KG1 (cell line): ENCODE results near the gene TMUB1.

Source experiments
- DNase-seq: peaks from one replicate; lab custom pipeline; 2025; lab: John Stamatoyannopoulos, UW

Gene TMUB1

DNA sequence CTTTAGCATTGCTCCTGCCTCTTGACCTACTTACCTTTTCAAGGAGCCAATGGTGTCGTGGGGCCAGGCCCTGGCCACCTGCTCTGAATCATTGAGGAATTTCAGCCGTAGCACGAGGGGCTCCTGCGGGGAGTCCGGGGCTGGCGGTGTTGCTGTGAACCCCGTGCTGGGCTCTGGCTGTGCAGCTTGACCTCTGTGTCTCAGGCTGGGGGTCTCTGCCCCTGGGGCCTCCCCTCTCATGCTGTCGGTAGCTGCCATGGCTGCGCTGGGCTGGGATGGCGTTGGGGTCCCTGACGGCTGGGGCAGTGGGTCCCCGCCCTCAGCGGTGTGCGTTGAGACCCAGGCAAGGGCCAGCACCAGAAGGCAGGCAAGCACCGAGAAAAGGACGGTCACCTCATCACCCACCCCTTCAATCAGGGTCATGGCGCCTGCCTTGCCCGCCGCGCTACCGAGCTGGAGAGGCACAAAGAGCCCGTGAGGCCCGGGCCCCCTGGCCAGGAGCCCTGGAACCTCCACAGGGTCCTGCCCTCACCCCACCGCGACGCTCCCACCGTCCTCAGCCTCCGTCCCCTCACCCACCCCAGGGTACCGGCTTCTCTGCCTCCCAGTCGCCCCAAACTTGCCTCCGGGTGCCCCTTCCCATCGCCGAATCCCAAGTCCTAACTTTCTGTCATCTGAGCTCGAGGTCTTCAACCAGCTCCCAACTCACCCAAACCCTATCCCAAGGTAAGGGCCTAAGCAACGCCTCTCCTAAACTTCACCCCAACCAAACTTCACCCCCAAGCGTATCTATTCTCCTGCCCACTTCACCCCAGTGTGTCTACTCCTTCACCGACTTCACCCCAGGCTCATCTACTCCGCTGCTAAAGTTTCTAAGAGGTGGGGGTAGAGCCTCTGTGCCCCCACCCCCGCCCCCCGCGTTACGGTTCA is 887 bp downstream of the TMUB1 start:
- DNase-seq, result no peak

DNA sequence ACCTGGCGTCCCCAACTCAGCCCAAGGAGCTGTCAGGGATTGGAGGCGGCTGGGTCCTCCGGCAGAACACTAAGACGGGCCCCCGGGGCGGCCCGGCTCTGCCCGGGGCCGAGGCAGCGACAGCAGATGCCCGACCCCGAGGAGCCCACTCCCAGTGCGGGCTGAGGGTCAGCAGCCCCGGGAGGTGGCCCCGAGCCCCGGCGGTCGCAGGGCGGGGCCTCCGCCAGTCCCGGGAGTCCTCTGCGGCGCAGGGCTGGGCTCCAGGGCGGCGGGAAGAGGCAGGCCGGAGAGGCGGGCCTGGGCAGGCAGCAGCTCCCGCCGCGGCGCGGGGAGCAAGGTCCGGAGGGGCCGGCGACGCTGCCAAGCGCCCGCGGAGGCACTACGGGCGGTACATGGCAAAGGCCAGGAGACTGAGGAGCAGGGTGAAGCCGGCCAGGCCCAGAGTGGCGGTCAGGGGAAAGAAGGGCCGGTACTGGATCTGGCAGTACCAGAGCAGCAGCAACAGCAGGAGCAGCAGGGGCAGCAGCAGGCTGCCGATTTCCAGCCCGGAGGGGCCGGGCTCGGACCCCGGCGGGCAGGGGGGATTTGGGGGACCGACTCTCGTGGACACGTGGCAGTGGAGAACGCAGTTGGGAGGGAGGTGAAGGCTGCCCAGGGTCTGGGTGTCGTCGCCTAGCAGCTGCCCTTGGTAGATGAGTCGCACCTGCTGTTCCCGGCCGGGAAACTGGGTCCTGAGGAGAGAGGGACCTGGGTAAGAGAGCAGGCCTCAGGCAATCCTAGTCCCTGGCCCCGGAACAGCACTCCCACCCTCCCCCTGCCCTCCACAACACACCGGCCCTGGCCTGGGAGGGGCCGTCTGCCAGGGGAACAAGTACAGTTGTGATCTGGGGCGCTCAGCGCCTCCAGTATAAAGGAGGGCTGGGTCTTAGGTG is 1.9 kb downstream of the TMUB1 start:
- DNase-seq, result no peak

DNA sequence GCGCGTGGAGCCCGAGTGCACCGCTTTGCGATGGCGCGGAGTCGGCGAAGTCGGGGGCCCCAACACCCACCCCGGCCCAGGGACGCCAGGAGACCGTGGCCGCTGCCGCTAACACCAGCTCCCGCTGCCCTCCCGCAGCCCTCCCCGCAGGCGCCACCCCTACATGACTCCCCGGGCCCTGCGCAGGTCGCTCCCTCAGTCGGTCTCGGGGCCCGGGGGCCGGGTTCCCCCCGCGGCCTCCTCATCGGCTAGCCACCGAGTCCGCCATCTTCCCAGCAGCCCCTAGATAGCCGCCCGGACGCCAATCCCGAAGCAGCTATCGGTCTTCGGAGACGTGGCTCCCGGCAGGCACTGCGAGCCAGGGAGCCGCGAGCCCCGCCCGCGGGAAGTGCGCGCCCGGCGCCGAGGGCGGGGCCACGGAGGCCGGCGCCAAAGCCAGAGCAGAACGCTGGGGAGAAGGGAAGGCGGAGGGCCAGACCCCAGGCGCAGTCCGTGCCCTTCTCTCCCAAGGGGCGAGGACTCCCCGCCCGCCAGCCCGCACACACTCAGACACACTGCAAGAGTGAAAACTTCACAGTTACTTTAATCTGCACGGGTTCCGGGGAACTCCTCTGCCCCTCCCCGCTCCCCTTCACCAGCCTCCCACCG is 2.6 kb downstream of the TMUB1 start, which contains the start of gene FASTK:
Gene FASTK (minus strand): TSS at position 288 of the 648 bp plus-strand sequence. CDS start 43 bp downstream, at position 245.
- no peak for DNase-seq

DNA sequence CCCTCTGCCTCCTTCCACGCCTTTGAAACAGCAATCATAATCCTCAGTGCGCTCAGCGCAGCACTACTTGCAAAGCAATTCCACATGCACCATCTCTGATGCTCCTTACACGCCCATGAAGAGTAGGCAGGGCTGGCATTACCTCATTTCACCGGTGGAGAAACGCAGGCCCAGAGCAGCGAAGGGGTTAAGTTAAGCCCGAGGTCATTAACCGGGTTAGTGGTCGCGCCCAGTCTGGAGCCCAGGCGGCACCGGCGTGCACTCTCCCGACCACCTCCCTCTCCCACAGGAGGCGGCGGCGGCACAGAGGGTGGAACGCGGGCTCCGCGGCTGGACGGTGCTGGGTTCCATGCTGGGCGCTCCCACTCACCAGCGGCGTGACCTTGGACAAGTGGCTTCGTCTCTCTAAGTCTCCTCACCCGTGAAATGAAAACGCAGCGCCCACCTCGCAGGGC is 3.2 kb downstream of the TMUB1 start:
- DNase-seq, result no peak

DNA sequence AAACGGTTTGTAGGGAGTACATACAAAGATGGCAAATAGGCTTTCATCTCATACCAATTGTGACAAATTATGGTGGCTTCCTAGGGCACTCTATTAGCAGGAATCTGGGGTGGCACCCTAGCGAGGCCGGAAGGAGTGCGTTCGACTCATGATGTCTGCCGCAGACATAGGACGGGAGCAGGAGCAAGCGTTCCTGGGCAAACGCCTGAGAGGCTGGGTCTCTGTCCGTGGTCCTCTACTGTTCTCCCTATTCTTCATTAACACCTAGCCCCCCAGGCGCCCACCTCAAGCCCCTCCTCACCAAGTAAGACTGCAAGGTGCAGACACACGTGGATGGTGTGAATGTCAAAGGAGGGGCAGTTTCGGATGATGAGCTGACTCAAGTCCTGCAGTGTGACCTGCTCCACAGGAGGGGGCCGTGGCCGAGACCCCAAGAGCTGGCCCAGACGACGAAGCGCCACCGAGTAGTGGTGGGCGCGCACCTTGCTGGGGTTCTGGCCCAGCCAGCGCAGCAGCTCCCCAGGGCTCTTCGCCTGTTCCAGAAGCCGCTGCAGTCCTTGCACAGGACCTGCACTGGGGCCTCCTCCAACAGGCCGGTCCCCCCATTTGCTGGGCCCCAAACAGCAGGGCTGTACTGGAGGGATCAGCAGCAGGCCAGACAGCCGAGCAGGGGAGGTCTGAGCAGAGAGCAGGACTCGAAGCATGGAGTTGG is 3.9 kb downstream of the TMUB1 start:
- DNase-seq, result no peak

DNA sequence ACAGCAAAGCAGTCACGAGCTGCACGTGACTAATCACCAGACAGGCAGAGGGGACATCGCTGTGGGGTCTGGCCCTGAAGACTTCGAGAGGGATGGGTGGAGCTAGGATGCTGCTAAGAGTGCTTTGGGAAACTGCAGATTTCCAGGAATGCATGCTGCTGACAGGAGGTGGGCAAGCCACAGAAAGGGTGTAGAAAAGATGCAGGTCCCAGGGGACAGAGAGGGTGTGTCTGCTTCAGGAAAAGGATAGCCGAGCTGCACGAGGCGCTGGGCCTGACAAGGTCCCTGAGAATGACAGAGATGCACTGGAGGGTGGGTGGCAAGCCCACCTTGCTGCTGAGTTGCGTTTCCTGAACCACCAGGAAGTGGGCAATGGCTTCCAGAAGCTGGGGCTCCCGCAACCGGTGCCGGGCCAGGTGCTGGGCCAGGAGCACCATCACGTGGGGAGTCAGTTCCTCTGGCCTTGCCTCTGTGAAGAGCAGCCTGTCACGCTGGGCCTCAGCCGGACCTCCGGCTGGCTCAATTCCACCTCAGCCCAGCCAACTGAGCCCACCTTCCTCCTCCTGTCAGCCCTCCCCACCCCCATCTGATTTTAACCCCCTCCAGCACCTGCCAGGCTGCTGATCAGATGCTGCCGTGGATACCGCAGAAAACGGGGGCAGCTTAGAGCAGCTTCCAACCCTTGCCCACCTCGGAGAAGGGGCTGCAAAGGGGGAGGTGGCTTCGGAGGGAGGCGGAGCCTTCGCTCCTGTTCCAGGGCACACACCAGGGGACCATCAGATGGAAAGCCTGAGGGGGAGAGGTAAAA is 4.9 kb downstream of the TMUB1 start:
- no peak for DNase-seq

DNA sequence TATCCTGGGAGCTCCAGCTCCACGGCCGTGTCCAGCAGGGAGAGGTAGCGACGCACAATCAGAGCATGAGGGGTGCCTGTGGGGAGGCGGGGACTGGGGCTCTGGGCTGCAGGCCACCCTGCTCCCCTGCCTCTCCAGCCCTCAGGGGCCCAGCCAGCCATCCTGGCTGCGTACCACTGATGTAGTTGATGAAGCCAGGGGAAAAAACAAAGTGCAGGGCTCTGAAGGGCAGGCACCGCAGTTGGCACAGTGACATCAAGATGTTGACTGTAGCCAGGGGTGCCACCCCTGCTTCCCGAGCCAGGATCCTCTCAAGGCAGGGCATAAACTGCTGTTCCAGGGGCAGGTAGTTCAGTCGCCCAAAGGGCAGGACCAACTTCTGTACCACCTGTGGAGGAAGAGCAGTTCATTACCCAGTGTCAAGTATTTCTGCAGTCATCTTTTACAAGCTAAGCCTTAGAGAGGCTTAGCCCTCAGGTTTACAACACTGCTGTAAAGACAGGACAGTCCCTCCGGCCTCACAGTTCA is 5.5 kb downstream of the TMUB1 start:
- DNase-seq, result no peak

DNA sequence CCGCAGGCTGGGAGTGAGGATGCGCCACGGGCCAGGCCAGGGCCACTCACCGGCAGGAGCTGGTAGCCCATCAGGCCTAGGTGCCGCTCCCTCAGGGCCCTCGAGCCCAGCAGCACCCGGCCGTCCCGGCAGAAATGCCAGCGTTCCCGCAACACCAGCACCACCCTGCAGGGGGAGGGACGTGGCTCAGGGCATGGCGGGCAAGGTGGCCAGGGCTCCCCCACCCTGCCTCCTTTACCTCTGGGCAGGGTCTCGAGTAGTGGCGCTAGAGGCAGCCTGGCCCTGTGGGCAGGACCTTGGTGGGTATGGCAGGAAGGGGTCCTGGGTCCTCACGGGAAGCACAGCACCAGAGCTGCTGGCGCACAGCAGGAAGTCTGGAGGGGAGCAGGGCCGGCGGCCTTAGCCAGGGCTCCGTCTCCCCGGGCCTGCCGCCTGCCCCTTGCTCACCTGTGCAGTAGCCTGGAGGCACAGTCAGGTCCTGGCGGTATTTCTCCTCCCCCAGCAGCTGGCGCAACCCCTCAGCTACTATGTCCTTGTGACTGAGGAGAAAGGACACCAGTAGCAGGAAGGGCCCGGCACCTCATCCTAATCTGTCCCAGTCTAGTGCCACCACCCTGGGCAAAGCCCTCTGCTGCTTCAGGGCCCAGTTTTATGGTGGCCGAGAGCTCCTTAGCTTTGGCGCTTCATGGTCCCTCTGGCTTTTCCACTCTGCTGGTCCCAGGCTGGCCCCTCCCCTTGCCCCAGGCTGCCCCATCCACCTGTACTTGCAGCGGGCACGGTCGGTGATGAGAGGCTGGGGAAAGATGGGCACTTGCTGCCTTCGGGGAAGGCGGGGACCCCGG is 6.2 kb downstream of the TMUB1 start:
- no peak for DNase-seq

DNA sequence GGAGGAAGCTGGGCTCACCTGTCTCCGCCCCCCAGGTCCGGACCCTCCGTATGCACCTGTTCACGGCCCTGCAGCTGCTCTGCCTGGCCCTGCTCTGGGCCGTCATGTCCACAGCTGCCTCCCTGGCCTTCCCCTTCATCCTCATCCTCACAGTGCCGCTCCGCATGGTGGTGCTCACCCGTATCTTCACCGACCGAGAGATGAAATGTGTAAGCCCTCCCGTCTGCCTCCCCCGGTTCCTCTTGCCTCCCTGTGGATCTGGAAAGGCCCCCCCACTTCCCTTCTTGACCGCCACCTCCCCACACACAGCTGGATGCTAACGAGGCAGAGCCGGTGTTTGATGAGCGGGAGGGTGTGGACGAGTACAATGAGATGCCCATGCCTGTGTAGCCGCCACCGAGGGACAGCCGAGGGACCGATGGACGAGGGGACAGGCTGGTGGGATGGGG is 7.3 kb downstream of the TMUB1 start:
- no peak for DNase-seq

DNA sequence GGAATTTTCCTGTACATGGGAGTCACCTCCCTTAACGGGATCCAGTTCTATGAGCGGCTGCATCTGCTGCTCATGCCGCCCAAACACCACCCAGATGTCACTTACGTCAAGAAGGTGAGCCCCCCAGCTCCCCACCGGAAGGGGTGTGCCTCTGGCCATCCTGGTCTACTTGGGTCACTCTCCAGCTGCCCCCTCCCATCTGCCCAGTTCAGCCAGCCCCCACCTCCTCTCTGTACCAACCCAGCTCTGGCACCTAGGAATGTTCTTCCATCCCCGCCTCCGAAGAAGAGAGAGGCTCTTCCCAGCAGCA is 7.7 kb downstream of the TMUB1 start:
- no peak for DNase-seq

DNA sequence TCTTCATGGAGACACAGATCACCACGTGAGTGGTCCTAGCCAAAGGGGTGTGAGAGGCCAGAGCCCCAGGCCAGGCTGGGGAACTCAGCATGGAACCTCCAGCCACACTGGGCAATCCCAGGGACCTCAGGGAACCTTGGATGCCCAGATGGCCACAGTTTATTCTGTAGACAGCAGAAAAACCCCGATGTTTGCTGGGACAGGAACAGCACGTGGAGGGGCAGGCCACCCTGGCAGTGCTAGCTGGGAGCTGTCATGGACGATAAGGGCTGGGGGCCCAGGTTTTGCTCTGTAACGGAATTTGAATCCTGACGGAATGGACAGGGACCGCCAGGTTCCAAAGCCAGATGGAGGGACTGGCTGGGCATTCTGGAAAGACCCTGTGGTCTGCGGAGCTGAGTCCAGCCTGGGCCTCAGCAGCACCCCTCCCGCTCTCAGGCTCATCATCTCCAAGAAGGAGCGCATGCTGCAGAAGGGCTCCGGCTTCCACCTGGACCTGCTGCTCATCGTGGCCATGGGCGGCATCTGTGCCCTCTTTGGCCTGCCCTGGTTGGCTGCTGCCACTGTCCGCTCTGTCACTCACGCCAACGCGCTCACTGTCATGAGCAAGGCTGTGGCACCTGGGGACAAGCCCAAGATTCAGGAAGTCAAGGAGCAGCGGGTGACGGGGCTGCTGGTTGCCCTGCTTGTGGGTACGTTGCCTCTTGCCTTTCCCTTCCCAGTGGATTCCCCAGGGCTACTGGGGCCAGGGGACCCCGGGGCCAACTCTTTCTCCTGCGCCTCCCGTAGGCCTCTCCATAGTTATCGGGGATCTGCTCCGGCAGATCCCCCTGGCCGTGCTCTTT is 8.3 kb downstream of the TMUB1 start:
- no peak for DNase-seq

DNA sequence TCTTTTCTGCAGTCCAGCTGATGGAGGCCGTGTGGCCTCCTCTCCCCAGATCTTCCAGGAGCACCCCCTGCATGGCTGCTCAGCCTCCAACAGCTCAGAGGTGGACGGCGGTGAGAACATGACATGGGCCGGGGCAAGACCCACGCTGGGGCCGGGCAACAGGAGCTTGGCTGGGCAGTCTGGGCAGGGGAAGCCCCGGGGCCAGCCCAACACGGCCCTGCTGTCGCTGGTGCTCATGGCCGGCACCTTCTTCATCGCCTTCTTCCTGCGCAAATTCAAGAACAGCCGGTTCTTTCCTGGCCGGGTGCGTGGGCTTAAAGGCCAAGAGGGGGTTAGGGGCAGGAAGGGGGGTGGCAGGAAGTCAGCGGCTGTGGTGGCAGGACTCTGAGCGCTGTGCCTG is 9.3 kb downstream of the TMUB1 start:
- DNase-seq, result no peak

DNA sequence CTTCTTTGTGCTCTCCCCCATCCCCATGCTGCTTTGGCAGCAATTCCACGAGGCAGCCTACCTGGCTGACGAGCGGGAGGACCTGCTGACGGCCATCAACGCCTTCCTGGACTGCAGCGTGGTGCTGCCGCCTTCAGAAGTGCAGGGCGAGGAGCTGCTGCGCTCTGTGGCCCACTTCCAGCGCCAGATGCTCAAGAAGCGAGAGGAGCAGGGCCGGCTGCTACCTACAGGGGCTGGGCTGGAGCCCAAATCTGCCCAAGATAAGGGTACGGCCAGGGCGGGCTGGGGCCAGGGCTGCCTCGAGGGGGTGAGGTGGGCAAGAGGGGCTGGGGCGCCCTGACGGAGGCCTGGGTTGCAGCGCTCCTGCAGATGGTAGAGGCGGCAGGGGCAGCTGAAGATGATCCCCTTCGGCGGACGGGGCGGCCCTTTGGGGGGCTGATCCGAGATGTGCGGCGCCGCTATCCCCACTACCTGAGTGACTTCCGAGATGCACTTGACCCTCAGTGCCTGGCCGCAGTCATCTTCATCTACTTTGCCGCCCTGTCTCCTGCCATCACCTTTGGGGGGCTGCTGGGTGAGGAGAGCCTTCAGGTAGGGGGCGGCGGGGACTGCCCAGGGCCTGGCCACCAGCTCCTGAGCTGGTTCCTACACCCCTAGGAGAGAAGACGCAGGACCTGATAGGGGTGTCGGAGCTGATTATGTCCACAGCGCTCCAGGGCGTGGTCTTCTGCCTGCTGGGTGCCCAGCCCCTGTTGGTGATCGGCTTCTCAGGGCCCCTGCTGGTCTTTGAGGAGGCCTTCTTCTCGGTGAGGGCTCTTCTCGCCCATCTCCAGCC is 12.0 kb downstream of the TMUB1 start:
- no peak for DNase-seq

DNA sequence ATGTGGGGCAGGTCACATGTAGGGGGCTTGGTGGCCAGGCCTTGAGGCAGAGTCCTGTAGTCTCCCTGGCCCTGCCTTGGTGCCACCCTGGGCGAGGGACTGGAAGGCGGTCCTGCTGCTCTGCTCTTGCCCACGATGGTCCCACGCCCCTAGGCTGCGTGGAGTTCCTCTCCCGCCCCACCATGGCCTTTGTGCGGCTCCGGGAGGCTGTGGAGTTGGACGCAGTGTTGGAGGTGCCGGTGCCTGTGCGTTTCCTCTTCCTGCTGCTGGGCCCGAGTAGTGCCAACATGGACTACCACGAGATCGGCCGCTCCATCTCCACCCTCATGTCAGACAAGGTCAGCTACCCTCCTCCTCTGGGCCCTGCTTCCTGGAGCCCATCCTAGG is 12.7 kb downstream of the TMUB1 start:
- DNase-seq, result no peak

DNA sequence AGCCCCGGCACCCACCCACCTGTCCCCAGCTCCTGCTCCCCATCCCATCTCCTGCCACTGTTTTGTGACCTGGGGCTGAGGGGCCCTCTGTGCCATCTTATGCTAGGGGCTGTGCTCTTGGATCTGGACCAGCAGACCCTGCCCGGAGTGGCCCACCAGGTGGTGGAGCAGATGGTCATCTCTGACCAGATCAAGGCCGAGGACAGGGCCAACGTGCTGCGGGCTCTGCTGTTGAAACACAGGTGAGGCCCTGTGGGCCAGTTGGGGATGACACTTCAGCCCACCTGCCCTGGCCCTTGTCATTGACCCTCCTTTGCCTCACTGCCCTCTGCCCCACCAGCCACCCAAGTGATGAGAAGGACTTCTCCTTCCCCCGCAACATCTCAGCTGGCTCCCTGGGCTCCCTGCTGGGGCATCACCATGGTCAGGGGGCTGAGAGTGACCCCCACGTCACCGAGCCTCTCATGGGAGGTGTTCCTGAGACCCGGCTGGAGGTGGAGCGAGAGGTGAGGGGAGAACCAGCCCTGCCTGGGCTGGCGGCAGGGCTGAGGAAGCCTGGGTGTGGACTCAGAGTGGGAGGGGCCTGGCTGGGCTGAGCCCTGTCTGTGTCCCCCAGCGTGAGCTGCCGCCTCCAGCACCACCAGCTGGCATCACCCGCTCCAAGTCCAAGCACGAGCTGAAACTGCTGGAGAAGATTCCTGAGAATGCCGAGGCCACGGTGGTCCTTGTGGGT is 13.3 kb downstream of the TMUB1 start:
- DNase-seq, result no peak

DNA sequence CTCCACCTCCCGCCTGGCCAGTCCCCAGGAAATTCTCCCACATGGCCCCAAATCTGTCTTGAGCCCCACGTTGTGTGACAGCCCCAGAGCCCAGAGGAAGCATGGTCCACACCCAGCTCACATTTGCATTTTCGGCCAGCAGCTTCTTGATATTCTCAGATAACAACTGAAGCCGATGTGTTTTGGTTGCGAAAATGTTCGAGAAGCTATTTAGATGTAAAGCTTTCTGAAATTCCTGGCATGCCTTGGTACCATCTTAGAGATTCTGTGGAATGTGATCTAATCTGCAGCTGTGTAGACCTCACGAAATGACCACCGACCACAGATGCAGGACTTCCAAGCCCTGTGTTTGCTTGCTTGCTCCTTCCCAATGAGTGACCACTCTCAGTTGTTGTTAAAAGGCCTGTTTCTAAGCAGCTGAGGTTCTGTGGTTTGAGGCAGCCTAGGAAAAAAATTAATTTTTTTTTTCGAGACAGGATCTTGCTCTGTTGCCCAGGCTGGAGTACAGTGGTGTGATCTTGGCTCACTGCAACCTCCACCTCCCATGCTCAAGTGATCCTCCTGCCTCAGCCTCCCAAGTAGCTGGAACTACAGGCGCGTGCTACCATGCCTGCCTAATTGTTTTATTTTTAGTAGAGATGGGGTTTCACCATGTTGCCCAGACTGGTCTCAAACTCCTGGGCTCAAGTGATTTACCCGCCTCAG is 15.1 kb downstream of the TMUB1 start:
- DNase-seq, result no peak
